GM21381 (cell line): ENCODE measurements around the gene TLDC2.
A peak's percentile ranks its signal among the peaks of the same experiment; 100 is the strongest.

Experiments
- ATAC-seq: cut with Tn5 transposase; IDR thresholded peaks from one replicate; pipeline ENCODE4 v1.9.1; 2021; ENCODE audit warnings: mild to moderate bottlenecking, moderate library complexity; ENCODE audit not compliant: unreplicated experiment

TLDC2 gene

DNA sequence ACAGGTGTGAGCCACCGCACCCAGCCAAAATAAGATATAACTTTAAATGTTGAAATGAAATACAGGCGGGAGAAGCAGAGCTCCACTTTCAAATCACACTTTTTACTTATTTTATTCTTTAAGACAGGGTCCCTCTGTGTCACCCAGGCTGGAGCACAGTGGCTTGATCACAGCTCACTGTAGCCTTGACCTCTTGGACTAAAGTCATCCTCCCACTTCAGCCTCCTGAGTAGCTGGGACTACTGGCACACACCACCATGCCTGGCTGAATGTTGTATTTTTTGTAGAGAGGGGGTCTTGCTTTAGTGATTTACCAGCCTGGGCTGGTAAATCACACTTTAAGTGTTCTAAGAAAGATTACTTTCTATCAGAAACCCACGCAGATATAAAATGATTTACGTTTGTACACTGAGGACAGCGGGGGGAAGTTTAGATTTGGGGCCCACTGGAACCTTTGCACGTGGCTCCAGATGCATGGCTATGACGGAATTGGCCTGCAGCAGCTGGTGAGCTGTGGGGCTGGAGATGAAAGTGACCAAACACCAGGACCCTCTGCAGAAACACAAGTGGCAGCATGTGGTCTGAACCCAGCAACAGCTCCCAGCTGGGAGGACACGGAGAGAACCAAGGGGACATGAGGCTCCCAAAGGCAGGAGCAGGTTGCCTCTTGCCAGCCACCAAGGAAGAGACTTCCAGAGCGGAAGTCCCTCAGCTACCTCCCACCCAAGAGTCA lies 26.4 kb upstream of the TLDC2 start:
- ATAC-seq: no peak

DNA sequence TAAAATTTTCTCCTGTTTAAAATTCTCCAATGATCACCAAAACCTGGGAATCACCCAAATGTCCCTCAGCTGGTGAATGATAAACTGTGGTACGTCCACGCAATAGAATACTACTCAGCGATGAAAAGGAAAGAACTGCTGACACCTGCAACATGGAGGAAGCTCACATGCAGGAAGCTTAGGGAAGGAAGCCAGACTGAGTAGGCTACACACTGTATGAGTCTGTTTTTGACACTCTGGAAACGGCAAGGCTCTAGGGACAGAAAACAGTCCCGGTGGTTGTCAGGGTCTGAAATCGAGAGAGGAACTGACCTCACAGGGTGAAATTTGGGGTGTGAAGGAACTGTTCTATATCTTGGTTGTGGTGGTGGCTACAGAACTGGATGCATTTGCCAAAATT lies 25.2 kb upstream of the TLDC2 start:
- no peak for ATAC-seq

GRCh38 chr20:36851490-36851889 lies 24.4 kb upstream of the TLDC2 start:
- ATAC-seq: no peak

DNA sequence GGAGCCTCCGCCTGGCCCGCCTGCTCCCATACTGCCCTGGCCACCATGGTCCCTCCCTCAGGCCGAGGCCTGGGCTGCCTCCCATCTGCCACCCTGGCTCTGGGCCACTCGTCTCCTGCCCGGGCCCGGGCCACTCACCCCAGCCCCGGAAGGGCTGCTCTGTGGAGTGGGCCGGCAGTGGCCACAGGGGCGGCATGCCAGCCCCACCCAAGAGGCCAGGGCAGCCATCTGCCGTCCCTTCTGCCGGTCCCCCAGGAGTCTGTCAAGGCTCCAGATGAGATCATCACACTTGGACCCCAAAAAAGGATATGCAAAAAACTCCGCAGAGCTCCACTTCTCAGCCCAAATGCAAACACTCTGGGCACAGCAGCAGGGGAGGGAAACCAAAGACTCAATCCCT lies 23.8 kb upstream of the TLDC2 start:
- no peak for ATAC-seq

GRCh38 chr20:36854348-36855240 lies 21.3 kb upstream of the TLDC2 start:
- ATAC-seq: no peak

GRCh38 chr20:36855241-36855657 lies 20.7 kb upstream of the TLDC2 start:
- ATAC-seq: no peak

DNA sequence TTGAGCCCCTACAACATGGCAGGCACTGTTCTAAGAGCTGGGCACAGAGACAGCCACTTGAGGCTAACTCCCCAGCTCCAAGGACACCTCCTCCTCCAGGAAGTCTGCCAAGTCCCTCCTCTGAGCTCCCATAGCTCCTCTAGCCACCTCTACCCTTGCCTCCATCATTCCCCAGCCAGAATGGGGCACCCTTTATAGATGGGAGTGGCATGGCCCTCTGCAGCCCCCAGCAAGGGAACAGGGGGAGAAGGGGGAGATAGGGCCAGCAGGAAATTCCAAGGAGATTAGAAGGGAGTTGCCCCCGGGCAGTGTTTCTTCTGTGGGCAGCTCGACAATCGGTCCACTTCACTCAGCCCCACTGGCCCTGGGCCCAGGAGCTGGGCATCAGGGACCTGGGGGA lies 19.7 kb upstream of the TLDC2 start:
- no peak for ATAC-seq

DNA sequence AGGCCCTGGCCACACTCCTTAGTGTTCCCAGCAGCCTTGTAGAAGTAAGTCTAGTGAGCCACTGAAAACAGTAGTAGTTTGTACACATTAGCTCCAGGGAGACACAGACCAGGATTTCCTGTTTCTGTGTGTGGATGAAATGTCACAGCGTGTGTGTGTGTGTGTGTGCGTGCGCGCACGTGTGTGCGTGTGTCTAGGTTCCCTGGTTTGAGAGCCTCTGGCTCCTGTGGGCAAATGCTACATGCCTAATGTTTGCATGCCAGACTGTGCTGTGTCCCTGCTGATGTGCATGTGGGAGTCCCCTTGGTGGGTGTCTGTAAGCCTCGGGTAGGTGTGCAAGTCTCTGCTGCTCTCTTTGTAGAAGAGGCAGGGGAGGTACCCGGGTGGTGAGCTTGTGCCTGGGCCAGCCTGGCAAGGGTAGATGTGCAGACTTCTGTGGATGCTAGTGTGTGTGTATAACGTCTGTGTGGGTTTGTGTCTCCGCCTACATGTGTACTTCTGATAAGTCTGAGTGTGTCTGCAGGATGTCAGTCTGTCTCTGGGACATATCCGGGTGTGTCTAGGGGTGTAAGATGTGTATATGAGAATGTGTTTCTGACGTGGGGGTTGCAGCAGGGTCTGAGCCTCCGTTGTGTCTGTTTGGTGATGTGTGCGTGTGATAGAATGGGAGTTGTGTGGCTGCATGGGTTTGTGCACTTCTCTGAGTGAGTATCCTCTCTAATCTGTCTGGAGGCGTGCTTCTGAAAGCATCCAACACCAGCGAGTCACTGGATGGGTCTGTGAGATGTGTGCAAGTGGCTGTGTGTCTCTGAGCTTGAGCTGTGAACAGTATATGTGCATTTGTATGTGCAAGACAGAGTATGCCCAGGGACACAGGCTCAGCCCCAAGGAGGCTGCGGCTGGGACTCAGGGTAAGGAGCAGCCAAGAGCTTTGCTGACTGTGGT lies 19.0 kb upstream of the TLDC2 start:
- ATAC-seq: no peak

GRCh38 chr20:36859282-36859555 lies 16.7 kb upstream of the TLDC2 start:
- ATAC-seq: no peak

GRCh38 chr20:36859700-36860330 lies 16.1 kb upstream of the TLDC2 start:
- ATAC-seq: no peak

DNA sequence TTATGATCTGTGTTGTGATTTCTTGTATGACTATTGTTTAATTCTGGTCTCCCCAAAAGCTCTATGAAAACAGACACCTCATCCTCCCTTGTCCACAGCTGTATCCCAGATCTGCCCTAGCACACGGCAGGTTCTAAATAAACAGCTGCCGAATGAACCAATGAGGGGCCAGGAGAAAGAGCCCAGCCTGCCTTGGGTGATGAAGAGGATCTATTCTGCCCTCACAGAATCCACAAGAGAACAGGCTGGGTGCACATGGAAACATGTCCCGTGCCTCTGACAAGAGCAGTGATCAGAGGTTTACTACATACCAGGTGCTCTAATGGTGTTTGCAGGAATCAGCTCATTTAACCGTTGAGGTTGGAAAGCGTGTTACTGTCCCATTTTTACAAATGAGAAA lies 15.6 kb upstream of the TLDC2 start:
- no peak for ATAC-seq

DNA sequence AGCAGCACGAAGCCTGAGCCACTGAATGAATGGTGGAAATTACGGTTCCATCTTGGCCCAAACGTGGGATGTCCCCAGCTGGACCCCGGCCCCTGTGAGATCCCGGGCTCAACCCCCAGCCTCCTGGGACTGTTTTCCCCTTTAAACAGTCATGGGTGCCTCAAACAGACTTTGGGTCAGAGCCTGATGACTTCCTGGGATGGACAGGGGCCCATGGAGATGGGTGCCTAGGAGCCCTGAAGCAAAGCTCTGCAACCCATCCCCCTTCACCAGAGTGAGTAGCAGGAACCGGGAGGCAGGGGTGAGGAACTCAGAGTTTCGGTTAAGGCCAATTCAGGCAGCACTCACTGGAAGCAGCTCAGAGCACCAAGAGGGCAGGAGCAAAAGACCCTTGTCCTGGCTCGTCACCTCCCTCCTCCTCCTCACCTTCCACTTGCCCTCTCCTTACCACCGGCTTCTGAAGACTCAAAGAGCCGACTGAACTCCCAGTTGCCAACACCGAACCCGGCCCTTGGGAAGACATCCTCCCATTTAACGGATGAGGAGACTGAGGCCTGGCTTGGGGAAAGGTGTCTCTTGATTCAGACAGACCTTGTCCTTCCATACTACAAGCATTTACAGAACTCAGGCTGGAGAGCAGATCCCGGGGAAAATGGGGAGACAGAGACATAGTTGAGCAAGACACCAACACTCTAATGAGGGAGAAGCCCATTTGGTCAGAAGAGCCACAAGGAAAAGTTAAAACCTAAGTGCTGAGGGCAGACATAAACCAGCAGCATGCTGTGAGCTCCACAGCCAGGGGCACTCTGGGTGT lies 14.9 kb upstream of the TLDC2 start:
- no peak for ATAC-seq

DNA sequence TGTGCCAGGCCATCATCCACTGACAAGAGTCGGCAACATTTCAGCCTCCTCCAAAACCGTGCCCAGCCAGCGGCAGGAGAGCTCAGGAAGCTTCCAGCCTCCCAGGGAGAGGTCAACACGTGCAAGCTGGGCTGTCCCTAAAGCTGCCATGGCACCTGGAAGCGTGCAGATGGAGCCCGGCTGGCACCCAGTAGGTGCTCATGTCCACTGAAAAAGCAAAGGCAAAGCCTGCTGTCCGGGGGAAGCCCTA lies 14.4 kb upstream of the TLDC2 start:
- ATAC-seq: no peak

DNA sequence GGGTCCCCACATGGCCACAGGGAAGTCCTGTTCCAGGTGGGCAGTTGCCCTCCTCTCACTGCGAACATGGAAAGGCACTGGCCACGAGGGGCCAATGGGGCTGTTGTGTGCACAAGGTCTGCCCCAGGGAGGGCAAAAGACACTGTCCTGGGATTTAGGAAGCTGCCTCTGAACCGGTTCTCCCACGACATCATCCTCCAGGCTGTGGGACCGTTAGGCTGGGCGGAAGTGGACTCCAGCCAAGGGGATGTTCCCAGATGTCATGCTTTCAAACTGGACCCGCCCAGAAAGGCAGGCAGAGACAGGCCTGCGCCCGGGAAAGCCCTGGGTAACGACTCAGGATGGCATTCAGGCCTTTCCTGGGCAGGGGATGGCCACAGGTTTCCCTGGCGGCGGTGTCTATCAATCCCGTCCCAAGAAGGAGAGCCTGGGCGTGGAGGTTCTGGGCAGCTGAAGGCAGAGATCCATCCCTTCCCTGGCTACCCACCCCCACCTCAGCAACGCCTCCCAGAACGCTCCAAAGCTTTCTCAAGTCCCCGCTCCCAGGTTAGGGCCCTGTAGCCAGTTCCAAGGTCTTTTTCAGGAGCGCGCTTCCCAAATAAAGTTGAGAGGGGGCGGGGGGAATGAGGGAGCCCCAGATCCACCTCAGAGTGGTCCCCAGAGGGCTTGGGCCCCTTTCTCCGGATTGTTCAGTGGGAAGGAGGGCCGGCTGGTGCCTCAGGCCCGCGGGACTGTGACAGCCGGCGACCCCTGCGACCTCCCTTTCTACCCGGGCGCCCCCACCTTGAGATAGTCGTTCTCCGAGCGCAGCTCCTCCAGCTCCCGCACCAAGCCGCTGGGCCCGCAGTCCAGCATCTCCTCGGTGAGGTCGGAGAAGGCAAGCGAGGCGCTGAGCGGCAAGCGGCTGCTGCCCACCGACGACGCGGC lies 13.8 kb upstream of the TLDC2 start:
- no peak for ATAC-seq

DNA sequence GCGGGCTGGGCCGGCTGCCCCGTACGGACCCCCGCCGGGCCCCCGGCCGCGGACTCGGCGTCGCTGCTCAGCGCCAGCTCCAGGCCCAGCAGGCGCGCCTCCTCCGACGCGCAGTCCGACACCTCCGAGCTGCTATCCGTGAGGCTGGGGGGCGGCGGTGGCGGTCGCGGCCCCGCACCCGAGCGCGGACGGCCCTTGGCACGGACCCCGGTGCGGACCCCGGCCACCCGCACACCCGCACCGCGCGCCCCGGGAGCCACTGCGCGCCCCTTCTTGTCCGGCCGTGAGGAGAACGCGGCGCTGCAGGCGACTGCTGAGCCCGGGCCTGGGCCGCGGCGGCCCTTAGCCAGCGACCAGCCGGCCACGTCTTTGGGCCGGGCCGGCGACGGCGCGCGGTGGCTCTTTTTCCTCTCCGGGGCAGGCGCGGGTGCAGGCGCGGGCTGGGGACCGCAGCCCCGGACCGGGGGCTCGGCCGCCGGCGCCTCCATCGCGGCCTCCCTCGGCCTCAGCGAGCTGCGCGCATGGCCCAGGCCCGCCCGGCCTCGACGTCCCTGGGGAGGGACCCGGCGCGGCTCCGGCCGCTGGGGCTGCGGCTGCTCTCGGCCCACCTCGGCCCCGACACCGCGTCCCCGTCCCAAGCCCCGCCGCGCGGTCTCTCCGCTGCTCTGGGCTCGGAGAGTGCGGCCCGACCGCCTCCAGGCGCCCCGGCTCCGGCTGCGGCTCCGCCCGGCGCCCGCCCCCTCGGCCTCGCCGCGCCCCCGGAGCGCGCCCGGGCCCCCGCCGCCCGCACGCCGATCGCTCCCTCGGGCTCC lies 12.9 kb upstream of the TLDC2 start:
- ATAC-seq: peak; percentile 47

GRCh38 chr20:36865076-36865860 lies 10.7 kb upstream of the TLDC2 start:
- ATAC-seq: no peak

DNA sequence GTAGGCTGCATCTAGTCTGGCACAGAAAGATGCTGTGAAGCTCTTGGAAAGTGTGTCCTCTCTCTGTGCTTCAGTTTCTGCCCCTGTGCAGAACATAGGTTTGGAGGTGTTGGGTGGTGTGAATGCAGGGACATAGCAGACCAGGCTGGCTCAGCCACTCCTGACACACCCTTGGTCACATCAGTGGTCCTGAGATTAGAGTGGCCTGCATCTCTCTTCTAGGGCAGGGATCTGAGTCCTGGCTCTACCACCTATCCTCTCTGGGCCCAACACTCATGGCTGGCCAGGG lies 10.1 kb upstream of the TLDC2 start:
- ATAC-seq: no peak

GRCh38 chr20:36866164-36866563 lies 9.8 kb upstream of the TLDC2 start:
- ATAC-seq: no peak
